ENCODE data around the gene ANKDD1A.

The ANKDD1A gene

DNA sequence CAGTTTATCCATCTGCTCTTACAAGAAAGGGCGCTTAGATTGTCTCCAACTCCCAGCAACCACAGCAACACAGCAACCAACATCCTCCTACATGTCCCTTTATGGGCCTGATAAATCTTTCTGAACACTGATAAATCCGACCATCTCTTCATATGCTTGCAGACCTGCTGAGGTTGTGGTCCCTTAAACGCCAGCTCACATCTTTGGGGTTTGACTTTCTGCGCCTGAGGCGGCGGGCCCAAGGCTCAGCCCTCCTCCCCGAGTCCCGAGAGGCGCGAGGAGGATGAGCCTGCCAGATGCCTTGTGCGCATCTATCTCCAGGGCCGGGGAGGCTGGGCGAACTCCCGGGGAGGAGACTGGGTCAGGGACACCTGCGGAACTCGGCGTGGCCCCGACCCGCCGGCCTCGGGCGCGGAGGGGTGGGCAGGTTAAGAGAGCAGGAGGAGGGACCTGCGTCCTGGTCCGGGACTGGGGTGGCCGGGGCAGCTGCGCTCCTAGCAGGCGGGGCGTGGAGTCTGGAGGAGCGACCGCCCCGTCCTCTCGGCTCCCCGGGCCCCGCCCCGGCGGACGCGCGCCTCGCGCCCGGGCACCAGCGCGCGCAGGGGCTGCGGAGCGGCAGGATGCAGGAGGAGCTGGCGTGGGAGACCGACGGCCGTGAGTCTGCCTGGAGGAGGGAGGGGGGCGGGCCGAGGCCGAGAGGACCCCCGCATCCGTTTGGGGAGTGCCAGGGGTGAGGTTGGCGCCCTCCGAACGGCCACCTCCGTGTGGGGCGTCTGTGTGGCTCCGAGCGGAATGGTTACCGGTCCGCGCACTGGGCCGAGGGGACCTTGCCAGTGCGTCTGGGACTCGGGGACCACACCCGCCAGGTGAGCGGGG lies at the start of gene ANKDD1A:
Gene ANKDD1A (plus strand): TSS at position 592 of the 876 bp plus-strand sequence. CDS start 29 bp downstream, at position 621.
- peak; percentile 3 for DNase-seq

DNA sequence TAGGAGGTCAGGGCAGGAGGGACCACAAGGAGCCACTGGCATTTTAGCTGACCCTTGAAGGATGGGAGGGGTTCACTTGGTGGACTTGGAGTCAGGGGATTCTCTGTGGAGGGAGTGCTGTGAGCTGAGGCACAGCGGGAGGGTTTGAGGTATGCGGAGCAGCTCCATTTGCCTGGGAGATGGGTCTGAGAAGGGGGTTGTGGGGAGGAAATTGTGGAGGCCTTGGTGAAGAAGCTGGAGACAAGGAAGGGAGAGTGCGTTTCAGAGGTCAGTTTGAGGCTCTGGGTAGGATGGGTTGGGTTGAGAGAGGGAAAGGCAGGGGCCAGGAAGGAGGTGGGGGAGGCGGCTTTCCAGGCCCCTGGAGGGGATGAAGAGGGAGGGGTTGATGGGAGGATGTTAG lies 49.7 kb upstream of the ANKDD1A start:
- no peak for DNase-seq

DNA sequence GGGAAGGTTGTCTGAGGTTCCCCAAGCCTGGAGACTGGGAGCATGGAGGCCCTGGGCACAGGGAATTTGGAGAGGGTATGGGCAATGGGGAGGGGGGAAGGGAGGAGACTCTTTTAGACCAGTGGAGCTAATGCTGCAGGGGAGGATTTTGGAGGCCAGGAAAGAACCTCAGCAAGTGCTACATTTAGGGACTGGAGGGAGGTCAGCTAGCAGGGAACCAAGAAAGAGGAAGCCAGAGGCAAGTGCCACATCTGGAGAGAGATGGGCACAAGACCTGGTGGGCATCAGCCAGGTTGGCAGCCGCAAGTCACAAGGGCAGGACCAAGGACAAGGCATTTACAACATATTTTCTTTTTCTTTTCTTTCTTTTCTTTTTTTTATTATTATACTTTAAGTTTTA lies 49.3 kb upstream of the ANKDD1A start:
- no peak for DNase-seq

DNA sequence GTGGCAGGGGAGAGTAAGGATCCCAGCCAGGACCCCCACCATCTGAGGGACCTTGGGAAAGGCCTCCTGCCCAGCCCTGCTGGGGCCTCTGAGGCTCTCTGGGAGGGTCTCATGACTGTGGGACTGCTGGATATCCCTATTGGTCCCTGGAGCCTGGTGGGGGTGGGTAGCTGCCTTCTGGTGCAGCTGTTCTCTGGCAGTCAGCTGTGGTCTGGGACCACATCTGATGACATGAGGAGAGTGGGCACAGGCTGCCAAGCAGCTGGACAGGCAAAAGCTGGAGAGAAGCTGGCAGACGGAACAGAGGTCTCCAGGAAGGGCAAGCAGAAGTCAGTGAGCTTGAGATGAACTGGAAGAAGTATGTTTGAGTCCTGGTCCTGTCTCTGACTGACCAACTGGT lies 47.6 kb upstream of the ANKDD1A start:
- no peak for DNase-seq

DNA sequence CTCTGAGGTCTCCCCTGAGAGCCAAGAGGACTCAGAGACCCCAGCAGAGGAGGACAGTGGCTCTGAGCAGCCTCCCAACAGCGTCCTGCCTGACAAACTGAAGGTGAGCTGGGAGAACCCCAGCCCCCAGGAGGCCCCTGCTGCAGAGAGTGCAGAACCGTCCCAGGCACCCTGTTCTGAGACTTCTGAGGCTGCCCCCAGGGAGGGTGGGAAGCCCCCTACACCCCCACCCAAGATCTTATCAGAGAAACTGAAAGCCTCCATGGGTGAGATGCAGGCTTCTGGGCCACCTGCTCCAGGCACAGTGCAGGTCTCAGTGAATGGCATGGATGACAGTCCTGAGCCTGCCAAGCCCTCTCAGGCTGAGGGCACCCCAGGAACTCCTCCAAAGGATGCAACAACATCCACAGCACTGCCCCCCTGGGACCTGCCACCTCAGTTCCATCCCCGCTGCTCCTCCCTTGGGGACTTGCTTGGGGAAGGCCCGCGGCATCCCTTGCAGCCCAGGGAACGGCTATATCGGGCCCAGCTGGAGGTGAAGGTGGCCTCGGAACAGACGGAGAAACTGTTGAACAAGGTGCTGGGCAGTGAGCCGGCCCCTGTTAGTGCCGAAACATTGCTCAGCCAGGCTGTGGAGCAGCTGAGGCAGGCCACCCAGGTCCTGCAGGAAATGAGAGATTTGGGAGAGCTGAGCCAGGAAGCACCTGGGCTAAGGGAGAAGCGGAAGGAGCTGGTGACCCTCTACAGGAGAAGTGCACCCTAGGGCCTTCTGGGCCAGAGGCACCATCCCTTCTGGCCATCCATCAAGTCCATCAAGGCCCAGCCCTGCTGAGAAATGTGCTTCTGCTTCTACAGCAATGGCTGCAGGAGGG lies 46.3 kb upstream of the ANKDD1A start:
- no peak for DNase-seq

DNA sequence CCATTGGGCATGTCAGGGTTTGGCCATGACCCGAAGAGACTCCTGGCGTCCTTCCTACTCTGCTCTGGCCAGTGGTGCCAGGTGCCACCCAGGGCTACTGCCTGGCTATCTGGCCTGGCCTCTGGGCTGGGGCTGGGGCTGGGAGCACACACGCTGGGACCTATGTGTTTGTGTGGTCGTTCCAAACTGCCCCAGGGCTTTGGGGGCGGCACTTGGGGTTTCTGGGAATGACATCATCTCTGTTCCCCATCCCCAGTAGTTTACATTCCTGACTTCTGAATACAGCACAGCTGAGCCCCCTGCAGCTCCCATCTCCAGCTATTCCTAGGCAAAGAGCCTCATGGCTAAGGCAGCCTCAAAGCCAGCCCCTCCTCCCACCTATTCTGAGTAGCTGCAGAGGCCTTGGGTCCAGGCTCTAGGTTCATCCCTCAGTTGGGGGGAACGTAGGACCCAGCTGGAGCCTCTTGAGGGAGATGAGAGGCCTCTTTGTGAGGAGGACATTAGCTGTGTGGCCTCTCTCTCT lies 45.6 kb upstream of the ANKDD1A start:
- DNase-seq = no peak

DNA sequence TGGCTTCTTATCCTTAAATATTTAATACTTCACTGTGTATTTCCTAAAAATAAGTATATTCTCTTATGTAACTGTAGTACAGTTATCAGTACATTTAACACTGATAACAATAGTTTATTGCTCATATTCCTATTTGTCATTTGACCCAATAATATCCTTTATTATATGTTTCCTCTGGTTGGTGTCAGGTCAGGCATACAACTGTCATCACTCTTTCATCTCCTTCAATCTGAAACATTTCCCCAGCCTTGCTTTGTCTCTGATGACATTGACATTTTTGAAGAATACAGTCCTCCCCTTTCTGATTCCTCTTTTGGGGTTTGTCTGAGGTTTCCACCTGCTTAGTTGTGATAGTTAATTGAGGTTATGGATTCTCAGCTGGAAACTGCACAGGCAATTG lies 42.2 kb upstream of the ANKDD1A start:
- DNase-seq = no peak

DNA sequence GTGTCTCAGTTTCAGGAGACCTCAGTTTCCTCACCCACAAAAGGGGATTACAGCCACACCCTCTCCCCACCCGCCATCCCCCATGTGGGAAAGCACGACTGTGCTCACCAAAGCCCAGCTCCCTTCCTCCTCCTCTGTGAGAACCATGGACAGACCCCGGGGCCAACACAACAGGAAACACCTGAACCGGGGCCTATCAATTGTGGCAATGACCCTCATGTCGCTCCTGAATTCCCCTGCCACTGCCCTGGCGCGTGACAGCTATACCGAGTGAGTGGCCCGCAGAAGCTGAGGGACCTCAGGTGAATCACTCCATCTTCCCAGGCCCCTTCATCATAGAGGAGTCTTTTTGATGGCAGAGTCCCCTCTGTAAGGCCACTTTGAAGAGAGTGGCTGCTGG lies 41.3 kb upstream of the ANKDD1A start:
- DNase-seq = no peak

DNA sequence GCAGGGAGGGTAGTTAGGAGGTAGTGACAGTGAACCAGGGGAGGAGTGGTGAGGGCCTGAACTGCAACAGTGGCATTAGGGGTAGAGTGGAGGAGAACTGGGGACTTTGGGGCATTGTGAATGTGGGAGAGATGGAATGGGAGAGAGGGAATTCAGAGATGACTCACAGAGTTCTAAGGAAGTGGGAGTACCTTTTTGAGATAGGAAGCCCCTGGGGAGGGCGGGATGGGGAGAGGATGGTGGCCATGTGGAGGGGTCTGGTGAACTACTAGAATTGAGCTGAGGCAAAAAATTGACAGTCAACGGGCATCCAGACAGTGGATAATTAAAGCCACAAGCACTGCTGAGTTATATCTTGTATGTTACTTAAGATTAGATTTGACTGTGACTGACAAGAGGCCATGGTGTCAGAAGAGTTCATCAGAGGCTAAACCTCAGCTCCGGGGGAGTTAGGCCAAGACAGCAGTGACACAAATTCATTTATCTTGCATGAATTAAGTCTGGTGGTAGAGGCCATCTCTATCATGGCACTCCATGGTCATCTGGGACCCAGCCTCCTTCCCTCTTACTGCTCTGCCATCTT lies 36.0 kb upstream of the ANKDD1A start:
- DNase-seq = no peak

DNA sequence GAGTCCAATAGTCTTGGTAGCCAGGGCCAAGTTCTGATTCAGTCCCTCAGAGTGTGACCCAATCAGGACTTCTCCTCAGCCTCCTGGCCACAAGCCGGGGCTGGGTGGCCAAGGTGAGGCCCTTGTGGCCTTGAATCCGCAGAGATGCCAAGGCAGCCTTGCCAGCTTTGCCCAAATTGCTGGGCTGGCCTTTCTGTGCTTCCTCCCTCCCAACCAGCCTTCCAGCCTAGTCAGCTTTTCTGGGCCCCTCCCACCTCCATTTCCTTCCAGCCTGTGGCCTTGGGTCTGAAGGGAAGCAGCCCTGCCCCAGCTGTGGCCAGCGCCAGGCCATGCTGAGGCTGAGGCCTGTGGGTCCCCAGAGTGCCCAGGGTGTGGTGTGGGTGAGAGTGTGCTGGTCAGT lies 34.3 kb upstream of the ANKDD1A start:
- no peak for DNase-seq

DNA sequence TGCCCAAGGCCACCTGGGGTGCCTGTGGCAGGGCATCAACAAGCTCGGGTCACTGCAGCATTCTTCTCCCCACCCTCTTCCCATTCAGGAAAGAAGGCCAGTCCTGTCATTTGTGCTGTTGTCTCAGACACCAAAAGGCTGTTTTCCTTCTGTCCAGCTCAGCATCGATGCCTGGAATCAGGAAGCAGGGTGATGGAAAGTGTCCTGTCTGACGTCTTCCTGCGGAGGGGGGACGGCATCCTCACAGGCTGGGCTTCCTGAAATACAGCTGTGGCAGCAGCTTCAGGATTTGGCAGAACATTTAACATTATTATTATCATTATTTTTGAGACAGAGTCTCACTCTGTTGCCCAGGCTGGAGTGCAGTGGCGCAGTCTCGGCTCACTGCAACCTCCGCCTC lies 33.0 kb upstream of the ANKDD1A start:
- no peak for DNase-seq

DNA sequence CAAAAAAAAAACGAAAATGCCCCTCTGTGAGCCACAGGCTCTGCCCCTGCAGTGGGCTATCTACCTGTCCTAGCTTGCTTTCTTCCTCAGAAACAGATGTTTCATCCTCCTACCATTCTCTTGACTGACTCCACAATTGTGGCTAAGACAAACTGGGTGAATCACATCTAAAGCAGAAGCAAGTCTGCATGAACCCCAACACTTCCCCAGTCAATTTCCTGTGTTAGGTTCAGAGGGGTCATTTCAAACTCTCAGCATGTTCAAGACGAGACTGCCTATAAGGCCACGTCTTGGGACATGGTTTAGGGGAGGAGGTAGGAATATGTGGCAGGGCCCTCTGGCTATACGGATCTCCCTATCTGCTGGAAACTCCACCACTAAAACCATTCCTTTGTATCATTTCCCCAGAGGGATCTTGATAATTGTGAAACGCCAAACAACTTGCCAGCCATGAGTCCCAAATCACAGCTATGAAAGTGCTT lies 28.6 kb upstream of the ANKDD1A start:
- DNase-seq = no peak

DNA sequence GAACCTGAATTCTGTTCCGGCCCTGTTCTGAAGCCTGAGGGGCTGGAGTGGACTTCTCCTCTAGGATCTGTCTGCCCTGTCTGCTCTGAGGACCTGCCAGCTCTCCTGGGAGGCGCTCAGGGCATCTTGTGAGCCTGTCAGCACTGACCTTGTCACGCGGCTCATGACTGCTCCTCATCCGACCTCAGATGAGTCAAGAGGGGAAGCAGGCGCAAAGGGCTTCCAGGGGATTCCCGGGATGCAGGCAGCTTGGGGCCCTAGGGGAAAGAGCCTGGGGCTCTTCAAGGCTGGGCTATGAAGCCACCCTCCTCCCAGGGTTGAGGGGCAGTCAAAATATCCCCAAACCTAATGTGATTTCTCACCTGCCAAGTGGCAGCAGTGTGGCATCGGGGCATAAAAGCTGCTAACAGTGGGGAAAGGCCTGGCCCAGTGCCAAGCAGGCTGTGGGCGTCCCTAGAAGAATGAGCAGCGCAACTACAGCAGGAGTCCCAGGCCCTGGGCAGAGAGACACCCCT lies 27.6 kb upstream of the ANKDD1A start:
- DNase-seq = peak; percentile 5

DNA sequence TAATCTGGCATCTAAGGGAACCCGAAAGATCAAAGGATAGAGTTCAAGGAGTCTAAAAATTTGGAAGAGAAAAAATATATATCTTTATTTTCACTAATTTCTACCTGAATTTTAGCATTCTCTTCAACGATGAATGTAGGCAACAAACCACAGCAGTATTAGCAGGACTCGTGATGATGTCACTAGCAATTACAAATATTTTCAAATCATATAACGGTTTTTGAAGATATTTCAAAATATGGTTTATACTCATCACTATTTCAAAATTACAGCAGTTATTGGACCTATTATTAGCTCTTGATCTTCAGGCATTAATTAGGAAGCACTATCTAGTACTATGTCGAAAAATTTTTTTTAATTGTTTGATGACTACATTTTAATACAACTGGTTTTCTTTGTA lies 27.0 kb upstream of the ANKDD1A start:
- DNase-seq = no peak

DNA sequence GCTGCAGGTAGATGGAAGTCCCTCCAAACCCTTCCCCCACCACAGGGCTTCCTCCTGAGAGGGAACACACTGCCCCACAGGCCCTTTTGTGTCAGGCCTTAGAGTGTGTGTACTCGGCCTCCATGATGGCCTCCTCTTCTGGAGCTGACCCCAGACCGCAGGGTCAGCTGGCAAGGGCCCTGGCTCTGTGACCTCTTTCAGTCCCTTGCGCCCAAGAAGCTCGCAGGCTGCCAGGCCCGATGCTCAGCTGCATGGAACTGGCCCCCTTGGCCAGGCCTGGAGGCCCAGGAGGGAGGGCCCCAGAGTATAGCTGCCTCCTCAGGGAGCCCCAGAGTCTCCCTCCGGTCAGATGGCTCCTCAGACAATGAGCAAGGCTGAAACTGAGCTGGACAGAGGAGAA lies 23.4 kb upstream of the ANKDD1A start:
- no peak for DNase-seq

DNA sequence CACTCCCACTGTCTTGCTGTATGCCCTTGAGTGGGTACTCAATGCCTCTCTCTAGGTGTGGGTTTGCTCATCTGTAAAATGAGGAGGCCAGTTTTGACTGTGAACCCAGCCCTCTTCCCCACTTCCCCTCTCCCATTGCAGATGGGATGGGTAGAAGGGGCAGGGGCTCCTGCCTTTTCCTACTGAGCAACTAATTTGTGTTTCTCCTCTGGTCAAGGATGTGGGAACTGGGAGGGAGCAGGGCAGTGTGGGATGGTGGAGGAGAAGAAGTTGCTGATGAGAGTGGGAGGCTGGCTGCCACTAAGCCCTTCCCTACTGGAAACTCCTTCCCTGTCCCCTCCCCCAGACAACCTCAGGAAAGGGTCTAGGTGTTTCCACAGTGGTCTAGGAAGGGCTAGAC lies 20.1 kb upstream of the ANKDD1A start:
- no peak for DNase-seq

DNA sequence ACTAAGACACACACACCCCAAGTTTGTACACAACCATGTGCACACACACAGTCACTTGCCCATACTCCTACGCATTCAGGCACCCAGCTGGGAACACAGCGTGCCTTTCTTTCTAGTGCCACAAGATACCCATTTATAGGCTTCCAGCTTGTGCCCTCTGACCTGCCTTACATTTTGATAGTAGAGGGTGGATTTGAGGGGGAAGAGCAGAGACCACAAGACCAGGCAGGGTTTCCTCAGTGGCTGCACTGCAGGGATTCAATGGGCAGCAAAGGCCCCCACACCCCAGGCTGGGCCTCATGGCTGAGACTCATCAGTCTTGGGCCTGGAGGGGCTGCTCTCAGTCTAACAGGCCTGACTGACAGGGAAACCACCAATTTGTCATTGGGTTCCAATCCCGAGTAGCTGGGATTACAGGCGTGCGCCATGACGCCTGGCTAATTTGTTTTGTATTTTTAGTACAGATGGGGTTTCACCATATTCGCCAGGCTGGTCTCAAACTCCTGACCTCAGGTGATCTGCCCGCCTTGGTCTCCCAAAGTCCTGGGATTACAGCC lies 18.8 kb upstream of the ANKDD1A start:
- DNase-seq = no peak

DNA sequence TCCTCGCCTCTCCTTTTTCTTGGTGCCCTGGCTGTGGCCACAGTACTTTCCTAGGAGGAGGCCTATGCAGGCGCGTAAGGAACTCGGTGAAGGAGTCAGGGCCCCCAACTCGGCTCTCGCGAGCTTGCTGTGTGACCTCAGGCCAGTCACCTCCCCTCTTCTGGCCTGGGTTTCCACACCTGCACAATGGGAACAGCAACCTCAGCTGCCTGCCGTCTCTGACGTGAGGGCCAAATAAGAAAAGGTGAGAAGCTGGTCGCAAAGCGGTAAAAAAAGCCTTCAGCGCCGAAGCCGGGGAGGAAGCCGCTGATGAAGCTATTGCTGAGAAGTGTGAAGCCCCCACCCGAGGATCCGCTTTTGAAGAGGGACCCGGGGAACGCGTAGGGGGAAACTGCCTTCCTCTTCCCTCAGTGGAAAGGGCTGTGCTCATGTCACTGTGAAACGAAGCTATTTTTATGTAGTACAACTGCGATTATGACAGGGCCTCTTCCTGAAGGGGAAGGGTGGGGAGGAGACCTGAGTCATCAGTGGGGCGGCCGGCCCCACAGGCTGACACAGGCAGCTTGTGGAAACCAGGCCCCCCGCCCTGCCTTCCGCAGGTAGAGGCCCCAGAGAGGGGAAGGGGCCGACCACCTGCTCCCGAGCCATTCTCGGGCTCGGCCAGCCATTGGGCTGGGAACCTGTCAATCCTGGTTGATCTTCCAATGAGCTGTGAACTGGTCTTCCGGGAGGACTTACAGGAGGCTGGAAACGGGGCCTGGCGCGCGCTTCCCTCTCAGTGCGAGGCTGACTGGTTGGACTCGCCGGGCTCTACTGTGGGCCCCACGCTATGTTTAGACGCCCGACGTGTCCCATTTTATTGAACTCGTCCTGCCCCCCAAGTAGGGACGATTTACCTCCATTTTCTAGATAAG lies 18.0 kb upstream of the ANKDD1A start:
- DNase-seq = peak; percentile 75

DNA sequence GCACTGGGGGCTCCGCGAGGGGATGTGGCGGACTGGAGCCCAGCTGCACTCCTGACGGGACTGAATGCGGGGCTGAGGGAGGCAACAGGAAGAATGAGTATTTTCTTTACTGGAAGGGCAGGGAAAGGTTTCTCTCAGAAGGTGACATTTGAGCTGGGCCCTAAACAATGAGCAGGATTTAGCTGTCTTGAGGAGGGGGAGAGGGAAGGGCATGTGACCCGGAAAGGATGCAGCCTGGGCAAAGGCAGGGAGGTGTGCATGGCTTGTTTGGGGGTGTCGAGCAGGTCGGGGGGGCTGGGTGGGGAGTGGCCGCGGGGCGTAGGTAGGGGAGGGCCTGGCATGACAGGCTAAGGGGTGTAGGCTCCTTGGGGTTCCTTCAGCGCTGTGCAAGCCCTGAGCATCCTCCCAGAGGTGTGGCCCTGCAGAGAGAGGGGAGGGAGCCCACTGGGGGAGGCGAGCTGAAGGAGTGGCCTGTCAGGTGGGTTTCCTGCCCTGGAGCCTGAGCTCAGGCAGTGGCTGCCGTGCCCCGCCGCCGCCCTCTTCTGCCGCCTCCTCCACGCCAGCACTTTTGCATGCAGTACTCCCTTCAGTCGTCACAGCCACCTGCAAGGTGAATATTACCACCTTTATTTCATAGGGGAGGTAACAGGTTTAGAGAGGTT lies 17.2 kb upstream of the ANKDD1A start:
- peak; percentile 34 for DNase-seq

DNA sequence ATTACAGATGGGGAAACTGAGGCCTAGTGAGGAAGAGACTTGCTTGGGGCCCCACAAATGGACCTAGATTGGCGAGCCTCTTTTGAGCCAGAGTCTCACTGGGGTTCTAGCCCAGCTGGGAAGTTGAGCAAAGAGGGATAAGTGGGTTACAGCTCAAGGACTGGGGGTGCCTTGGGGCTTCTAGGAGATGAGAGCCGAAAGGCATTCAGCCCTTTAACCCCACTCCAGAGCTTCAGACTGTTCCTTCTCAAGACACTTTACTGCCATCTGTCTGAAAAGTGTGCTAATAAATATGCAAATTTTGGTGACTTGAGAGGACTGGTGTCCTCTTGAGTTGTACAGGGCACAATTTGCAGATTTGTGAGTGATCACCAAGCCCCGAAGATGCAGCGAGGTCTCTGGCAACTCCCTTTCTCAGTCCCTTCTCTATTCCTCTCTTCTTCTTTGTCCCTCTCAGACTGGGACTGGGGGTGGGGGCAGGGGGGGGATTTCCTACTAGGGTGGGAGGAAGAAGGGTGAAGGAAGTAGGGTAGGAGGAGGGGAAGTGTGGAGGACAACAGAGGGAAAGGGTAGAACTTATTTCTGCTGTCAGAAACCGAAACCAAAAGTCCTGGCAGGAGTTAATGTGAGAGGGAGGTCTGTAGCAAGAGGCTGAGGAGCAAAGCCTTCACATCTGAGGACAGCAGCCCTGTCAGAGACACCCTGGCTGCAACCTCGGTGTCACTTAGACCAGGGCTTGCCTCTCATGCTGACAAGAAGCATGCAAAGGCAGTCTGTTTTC lies 16.2 kb upstream of the ANKDD1A start:
- peak; percentile 37 for DNase-seq
